Measurements from ENCODE around the gene FGFRL1. TPM values are rescaled to one million over a fixed set of nuclear protein-coding genes. Genes with fewer than 3 reads are reported as not detected.

The FGFRL1 gene
- total and polyA plus RNA-seq, 2 of the 13 experiments (the other 11 are each of a cell fraction or from before 2014, with no cell fraction given): 19.1 to 30.6 TPM

DNA sequence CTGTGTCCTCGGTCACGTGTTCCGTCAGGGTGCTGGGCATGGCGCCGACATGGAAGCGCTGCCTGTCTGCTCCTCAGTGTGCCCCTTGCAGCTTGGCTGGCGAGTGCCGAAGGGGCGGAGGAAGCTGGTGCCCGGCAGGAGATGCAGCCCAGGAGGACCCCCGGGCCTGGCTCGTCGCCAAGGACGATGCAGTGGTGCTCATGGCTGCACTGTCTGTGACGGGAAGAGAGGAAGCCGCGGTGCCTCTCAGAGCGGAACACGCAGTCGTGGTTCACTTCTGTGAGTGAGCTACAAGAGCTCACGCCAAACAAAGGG lies 38.1 kb downstream of the FGFRL1 start:
- intact Hi-C loops (cut with micrococcal nuclease; ENCODE audit: unreplicated experiment) (no loop called here), in situ Hi-C loops (cut with HindIII; ENCODE audit: extremely low pct_ligation_motif_present, low pct_unique_long_range_greater_than_20kb) (no loop called here)
- no peak for FAIRE-seq
- BruUV-seq (replicated peaks): no TSS peak
- Histone ChIP-seq H3K27ac (ENCODE audit: extremely low read length, insufficient read depth, low read length) (no peak overlapping the region), H4K20me1 (ENCODE audit: insufficient read depth, low read length) (peaks cover 24% of the 10 kb centered on the region; the same call in 1 of the 2 replicates), H3K4me2 (ENCODE audit: low read depth, low read length) (no peak overlapping the region), H3K4me3 (replicated peaks in 1 of 3; ENCODE audit: insufficient read depth in 1 of 3, low read depth in 2 of 3, low read length in 3 of 3) (no peak overlapping the region), H3K36me3 (replicated peaks in 1 of 2; ENCODE audit: control insufficient read depth in 1 of 2, insufficient read depth in 2 of 2, low read length in 2 of 2) (no peaks in the 10 kb centered on the region), H3K9ac (ENCODE audit: insufficient read depth, low read depth, low read length) (no peak overlapping the region), H3K27me3 (ENCODE audit: control insufficient read depth in 1 of 2, insufficient read depth in 2 of 2, low read length in 2 of 2) (peaks cover 36 to 81% of the 10 kb centered on the region in 2 experiments), H3K79me2 (ENCODE audit: insufficient read depth, low read length) (no peaks in the 10 kb centered on the region), H2AFZ (ENCODE audit: low read length) (no peak overlapping the region), H3K4me1 (ENCODE audit: insufficient read depth, low read length) (peaks cover 9% of the 10 kb centered on the region), H3K9me3 (ENCODE audit: low read length) (no peaks in the 10 kb centered on the region)
- CTCF ChIA-PET (ENCODE audit: low intra/inter-chr PET ratio, low total read pairs): no interaction called here
- WGBS (ENCODE audit: low lambda C conversion rate): 34% methylated on average over 20 of the region's 21 CpGs
- no peak for DNase-seq (ENCODE audit: low spot score)
- POLR2A ChIA-PET: no interaction called here
- ATAC-seq: no peak
- TF ChIP-seq, protein P1, sequence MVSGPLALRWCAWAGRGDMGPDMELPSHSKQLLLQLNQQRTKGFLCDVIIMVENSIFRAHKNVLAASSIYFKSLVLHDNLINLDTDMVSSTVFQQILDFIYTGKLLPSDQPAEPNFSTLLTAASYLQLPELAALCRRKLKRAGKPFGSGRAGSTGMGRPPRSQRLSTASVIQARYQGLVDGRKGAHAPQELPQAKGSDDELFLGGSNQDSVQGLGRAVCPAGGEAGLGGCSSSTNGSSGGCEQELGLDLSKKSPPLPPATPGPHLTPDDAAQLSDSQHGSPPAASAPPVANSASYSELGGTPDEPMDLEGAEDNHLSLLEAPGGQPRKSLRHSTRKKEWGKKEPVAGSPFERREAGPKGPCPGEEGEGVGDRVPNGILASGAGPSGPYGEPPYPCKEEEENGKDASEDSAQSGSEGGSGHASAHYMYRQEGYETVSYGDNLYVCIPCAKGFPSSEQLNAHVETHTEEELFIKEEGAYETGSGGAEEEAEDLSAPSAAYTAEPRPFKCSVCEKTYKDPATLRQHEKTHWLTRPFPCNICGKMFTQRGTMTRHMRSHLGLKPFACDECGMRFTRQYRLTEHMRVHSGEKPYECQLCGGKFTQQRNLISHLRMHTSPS (CRISPR knock-in tag; IDR thresholded peaks at IDR 0.05; ENCODE audit: low read depth): no peak
- TF ChIP-seq ZNF136 (CRISPR knock-in tag; IDR thresholded peaks at IDR 0.05; ENCODE audit: low read depth): no peak
- no peak for TF ChIP-seq PRPF4 (IDR thresholded peaks at IDR 0.05; ENCODE audit: low read depth, low read length, poor library complexity, severe bottlenecking)
- no peak for TF ChIP-seq SMC3 (IDR thresholded peaks at IDR 0.05; ENCODE audit: low read length)
- no peak for TF ChIP-seq ZSCAN21 (CRISPR knock-in tag; IDR thresholded peaks at IDR 0.05; ENCODE audit: borderline replicate concordance)
- TF ChIP-seq ZNF773 (CRISPR knock-in tag; IDR thresholded peaks at IDR 0.05; ENCODE audit: borderline replicate concordance): no peak
- no peak for TF ChIP-seq ZNF570 (CRISPR knock-in tag; IDR thresholded peaks at IDR 0.05; ENCODE audit: borderline replicate concordance)
- TF ChIP-seq ZFP90 (CRISPR knock-in tag; IDR thresholded peaks at IDR 0.05; ENCODE audit: borderline replicate concordance): no peak
- no peak for TF ChIP-seq ZNF552 (CRISPR knock-in tag; IDR thresholded peaks at IDR 0.05; ENCODE audit: borderline replicate concordance)
- no peak for TF ChIP-seq ZNF639 (CRISPR knock-in tag; conservative IDR thresholded peaks at IDR 0.05)
- no peak for TF ChIP-seq ZNF513 (CRISPR knock-in tag; conservative IDR thresholded peaks at IDR 0.05)
- TF ChIP-seq ZNF335 (CRISPR knock-in tag; IDR thresholded peaks at IDR 0.05): no peak
- TF ChIP-seq ZNF33A (CRISPR knock-in tag; IDR thresholded peaks at IDR 0.05; ENCODE audit: borderline replicate concordance): no peak
- no peak for TF ChIP-seq ZNF264 (CRISPR knock-in tag; IDR thresholded peaks at IDR 0.05)
- no peak for TF ChIP-seq FOXC1 (CRISPR knock-in tag; IDR thresholded peaks at IDR 0.05; ENCODE audit: borderline replicate concordance)

All from HepG2 (cell line).